Fibroblast of the conjunctiva (primary cell): Measurements from ENCODE around the gene CACNA1I.

Experiments used
- DNase-seq: peaks from one replicate; pipeline ENCODE4 v3.0.0-alpha.2; 2010; ENCODE audit warnings: low read depth

CACNA1I gene

GRCh38 chr22:39651053-39651996, 80.8 kb downstream of the CACNA1I start:
- DNase-seq: no peak

- no peak for DNase-seq
These were observed 82.6 kb downstream of the CACNA1I start for GRCh38 chr22:39652990-39653786.

GRCh38 chr22:39653787-39654077, 83.2 kb downstream of the CACNA1I start:
- DNase-seq: no peak

DNA sequence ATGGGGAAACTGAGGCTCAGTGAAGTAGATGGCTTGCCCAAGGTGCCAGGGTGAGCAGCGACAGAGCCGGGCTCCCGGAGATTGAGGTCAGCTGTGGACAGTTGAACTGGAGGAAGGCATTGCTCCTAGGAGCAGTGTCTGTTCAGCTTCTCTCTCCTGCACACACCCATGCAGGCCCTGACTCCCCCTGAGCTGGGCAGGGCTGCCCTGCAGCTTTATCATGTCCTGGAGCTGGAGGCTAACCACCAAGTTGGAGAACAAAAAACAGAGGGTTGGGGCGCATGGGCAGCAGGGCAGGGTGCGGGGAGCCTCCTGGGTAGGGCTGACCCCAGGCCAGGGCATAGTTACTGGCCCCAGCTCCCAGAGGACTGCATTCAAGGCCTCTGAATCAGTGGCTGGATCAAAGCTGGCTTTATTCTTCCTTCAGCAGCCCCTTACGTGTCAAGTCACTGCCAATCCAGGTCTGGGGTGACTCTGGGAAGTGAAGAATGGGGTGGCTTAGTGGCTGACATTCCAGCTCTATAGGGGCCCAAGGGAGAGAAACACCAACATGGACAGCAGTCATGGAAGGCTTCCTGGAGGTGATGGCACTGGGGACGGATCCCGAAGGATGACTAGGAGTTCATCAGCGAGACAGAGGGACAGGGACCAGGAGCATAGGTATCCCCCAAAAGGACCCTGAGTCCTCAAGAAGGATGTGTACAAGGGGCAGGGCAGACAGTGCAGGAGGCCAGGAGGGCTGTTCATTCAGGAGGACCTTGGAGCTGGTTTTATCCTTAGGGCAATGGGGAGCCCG, 83.8 kb downstream of the CACNA1I start:
- no peak for DNase-seq

GRCh38 chr22:39655004-39655579, 84.5 kb downstream of the CACNA1I start:
- no peak for DNase-seq

DNA sequence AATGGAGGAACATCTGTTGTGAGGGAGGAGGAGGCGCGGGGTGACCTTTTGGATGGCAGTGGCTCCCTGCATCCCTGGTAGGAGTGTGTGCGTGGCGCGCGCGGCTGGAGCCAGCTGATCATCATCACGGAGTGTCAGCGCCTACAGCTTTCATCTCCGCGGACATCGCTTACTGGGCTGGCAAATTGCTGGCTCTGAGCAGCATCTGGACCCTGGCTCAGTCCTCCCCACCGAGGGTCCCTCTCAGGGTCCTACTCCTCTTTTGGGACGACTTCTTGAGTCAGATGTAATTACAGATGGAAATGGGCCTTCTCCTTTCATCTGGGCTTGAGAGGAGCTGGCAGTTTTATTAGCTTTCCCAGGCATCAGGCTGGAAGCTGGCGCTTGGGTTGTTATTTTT, 85.3 kb downstream of the CACNA1I start:
- no peak for DNase-seq

DNA sequence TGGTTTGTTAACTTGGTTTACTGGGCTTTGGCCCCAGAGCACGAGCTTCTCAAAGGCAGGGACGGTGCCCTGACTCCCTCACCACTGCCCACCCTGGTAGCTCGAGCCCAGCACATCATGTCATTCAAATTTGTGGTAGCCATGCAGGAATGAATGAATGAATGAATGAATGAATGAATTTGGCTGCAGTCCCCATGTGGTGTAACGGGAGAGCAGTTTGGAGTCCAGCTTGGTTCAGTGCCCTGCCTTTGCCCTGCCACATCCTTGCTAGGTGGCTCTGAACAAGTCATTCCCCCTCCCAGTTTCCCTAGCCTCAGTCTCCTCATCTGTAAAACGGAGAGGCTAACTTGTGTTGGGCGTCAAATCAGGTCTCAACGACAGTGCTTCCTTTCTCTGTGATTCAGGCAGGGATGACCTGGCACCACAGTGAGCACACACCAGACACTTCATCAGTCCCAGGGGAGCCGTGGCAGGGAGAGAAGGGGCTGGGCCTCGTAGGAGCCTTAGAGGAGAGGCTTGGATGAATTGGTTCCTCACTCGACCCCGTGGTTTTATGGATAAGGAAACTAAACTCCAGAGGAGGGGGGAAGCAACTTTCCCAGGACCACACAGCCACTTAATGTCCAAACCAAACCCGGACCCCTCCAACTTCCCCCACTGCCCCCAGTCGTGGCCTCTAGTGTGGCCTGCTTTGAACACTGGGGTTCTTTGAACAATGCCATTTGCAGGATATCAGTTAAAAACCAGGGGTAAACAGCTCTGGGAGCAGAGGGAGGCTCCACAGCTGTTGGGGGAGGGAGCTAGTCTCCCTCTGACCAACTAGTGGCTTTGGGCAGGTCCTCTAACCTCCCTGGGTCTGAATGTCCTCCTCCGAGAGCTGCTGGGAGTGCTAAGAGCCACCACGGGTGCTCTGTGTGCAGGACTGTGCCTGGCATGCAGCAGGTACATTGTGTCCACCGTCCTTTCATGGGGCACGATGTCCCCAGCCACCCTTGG, 86.2 kb downstream of the CACNA1I start:
- no peak for DNase-seq

DNA sequence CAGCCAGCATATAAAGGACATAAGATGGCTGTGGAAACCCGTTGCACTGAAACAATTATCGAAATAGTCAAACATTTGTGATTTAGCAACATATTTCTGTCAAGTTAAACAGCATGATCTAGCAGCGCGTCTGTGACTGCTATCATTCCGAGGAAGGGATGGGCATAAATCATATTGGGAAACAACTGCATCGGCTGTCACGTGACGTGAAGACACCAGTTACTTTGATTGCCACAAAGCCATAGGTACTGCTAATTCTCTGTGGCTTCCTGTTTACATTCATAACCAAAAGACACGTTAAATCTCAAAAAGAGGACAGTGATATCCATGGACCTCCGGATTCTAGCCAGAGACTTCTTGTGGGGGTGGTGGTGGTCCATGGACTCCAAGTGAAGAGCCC, 87.8 kb downstream of the CACNA1I start:
- no peak for DNase-seq

- DNase-seq: no peak
These were observed 88.4 kb downstream of the CACNA1I start for GRCh38 chr22:39658806-39659463.

- DNase-seq: no peak
These were observed 90.9 kb downstream of the CACNA1I start for GRCh38 chr22:39661501-39661841.

- no peak for DNase-seq
These were observed 91.5 kb downstream of the CACNA1I start for GRCh38 chr22:39661842-39662685.

- DNase-seq: no peak
These were observed 92.1 kb downstream of the CACNA1I start for GRCh38 chr22:39662686-39663052.

DNA sequence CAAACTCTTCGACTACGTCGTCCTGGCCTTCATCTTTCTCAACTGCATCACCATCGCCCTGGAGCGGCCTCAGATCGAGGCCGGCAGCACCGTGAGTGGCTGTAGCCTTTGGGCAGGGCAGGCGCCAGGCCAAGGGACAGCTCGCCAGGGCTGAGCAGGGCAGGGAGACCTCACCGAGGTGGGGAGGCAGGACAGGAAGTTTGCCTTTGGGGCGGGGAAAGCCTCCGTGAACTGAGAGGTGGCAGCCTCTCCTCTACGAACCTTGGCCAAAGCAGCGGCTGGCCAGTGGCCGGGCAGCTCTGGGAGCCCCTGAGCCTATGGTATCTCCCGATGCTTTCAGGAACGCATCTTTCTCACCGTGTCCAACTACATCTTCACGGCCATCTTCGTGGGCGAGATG, 93.2 kb downstream of the CACNA1I start:
- DNase-seq: no peak

DNA sequence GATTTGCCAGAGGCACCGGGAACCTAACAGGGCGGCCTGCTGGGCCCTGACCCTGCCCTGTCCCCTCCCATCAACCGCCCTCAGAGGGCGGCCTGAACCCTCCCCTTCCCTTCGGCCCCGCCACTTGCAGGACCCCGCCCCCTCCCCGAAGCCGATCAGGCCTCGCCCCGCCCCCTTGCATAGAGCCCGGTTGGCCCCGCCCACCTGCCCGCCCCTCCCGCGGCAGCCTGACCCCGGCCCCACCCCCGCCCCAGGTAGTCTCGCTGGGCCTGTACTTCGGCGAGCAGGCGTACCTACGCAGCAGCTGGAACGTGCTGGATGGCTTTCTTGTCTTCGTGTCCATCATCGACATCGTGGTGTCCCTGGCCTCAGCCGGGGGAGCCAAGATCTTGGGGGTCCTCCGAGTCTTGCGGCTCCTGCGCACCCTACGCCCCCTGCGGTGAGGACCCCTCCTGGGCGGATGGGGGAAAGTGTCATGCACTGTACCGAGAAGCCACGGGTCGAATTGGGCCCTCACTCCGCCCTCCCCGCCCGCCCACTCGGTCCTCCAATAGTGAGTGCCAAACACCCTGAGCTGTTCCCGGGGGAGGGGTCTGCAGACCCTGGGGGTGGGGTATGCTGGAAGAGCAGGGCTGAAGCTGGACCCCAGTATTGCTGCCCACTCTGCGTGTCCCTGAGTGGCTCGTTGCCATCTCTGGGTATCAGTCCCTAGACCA, 94.1 kb downstream of the CACNA1I start:
- no peak for DNase-seq

GRCh38 chr22:39665229-39665628, 94.7 kb downstream of the CACNA1I start:
- DNase-seq: no peak

GRCh38 chr22:39665661-39666431, 95.3 kb downstream of the CACNA1I start:
- DNase-seq: no peak

DNA sequence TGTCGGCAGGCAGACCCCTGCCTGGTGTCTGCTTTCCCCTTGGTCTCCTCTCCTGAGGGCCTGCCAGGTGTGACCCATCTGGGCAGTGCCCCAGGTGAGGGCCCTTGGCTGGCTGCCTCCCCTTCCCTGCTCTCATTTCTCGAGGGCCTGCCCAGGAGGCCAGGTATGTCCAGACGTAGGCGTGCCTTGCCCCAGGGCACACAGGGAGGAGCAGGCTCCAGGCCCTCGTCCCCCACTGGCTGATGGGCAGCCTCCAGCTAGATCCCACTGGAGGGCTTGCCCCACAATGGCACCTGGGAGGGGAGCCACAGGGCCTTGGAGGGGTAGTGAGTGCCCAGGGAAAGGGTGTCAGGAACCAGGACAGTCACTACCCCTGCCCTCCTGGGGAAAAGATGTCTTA, 95.9 kb downstream of the CACNA1I start:
- DNase-seq: no peak

GRCh38 chr22:39666926-39667325, 96.4 kb downstream of the CACNA1I start:
- no peak for DNase-seq
